PC-3 (cell line): ENCODE measurements around the gene DHRS4.

Experiments used
- CTCF ChIP-seq: fragments of 300-600 bp; sonication (generic); conservative IDR thresholded peaks from 2 replicates; pipeline ENCODE4 v1.5.1; 2017; ENCODE audit warnings: antibody characterized with exemption, low read depth, mild to moderate bottlenecking, low read length
- EZH2phosphoT487 ChIP-seq: fragments of 300-600 bp; sonication (generic); IDR thresholded peaks from 2 replicates; pipeline ENCODE4 v1.6.1; 2018; ENCODE audit warnings: mild to moderate bottlenecking, antibody characterized with exemption, low read length, borderline replicate concordance

- no peak for TF ChIP-seq CTCF
- TF ChIP-seq EZH2phosphoT487: no peak
These were observed 12.3 kb upstream of the DHRS4 start for GRCh38 chr14:23941230-23941629.
